Activated T-cell treated with anti-CD3 and anti-CD28 coated beads, Interleukin-2, amount 50 U/mL, for 24 hours (primary cell): ENCODE data around the gene TDRD3.

Source experiments
- DNase-seq: peaks from one replicate; pipeline ENCODE4 v3.0.0-alpha.2; 2020
- H3K27ac Mint-ChIP-seq: 2 replicates; pipeline ENCODE4 v1.8.0; 2020; ENCODE audit warnings: mild to moderate bottlenecking, mixed read lengths
- H3K27me3 Mint-ChIP-seq: 2 replicates; pipeline ENCODE4 v1.8.0; 2020; ENCODE audit warnings: mixed read lengths
- H3K36me3 Mint-ChIP-seq: 2 replicates; pipeline ENCODE4 v1.8.0; 2020; ENCODE audit warnings: low read depth, mixed read lengths
- H3K4me1 Mint-ChIP-seq: 2 replicates; pipeline ENCODE4 v1.8.0; 2020; ENCODE audit warnings: low read depth, mixed read lengths
- H3K4me3 Mint-ChIP-seq: 2 replicates; pipeline ENCODE4 v1.8.0; 2020; ENCODE audit warnings: mild to moderate bottlenecking, moderate library complexity, mixed read lengths
- H3K9me3 Mint-ChIP-seq: 2 replicates; pipeline ENCODE4 v1.8.0; 2020; ENCODE audit warnings: mixed read lengths

The TDRD3 gene

DNA sequence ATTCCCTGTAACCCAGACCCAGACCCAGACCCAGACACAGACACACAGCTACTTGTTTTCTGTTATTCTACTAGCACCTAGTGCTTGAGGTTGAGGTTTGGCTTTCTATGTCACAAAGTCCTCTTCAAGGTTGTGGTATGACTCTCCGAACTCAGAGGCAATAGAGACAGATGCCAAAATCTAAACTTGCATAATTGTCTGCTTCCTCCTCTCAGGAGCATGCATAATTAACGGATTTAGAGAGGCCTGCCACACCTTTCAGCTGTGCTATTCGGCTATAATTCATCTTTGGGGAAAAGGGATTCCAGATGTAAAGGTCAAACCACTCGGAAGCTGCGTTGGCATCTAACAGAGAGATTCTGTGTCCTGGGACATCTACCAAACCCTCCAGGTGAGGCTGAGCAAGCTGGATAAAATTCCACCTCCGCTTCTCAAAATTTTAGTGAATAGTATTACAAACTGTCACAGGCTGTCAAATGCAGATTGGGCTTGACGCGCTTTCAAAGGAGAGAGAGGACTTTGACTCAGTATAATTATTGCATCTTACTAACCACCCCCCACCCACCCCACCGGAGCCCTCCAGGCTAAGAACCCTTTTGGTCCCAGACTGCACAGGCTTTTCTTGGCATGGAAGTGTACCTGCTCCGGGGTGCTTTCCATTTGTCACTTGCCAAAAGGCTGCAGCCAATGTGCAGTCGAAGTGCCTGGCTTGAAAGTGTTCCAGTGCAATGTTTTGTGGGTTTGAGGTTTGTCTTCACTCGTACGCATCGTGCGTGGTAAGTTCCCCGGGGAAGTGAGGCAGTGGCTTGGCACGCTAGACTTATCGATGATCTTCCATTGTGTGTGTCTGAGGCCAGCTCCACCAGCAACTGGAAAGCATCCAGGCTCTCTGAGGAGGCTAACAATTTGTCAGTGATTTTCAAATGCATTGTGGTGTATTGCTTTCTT is 194.1 kb downstream of the TDRD3 start:
- H3K27me3 Mint-ChIP-seq, result no peaks in the 10 kb centered on the region
- no peaks in the 10 kb centered on the region for H3K4me1 Mint-ChIP-seq
- no peaks in the 10 kb centered on the region for H3K36me3 Mint-ChIP-seq
- H3K4me3 Mint-ChIP-seq, result no peak overlapping the region
- no peaks in the 10 kb centered on the region for H3K9me3 Mint-ChIP-seq
- H3K27ac Mint-ChIP-seq, result no peak overlapping the region
- DNase-seq, result no peak

GRCh38 chr13:60603049-60603448 is 206.0 kb downstream of the TDRD3 start:
- no peaks in the 10 kb centered on the region for H3K9me3 Mint-ChIP-seq
- H3K36me3 Mint-ChIP-seq, result no peaks in the 10 kb centered on the region
- peaks cover 3% of the 10 kb centered on the region for H3K27me3 Mint-ChIP-seq

DNA sequence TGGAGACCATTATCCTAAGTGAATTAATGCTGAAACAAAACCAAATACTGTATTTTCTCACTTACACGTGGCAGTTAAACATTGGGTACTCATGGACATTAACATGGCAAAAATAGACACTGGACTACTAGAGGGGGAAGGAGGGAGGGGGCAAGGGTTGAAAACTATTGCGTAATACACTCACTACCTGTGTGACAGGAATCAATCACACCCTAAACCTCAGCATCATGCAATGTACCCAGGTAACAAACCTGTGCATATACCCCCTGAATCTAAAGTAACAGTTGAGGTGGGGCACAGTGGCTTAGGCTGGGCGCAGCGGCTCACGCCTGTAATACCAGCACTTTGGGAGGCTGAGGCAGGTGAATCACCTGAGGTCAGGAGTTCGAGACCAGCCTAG is 207.0 kb downstream of the TDRD3 start:
- Mint-ChIP-seq H3K4me3 (no peak overlapping the region), H3K27me3 (peaks cover 3% of the 10 kb centered on the region), H3K9me3 (no peaks in the 10 kb centered on the region), H3K36me3 (no peaks in the 10 kb centered on the region), H3K27ac (no peak overlapping the region), H3K4me1 (no peaks in the 10 kb centered on the region)
- no peak for DNase-seq

More at GRCh38 chr13:60603049-60603448, 206.0 kb downstream of the TDRD3 start:
- no peak for DNase-seq
- no peak overlapping the region for H3K4me3 Mint-ChIP-seq
- no peak overlapping the region for H3K27ac Mint-ChIP-seq
- H3K4me1 Mint-ChIP-seq, result no peaks in the 10 kb centered on the region

DNA sequence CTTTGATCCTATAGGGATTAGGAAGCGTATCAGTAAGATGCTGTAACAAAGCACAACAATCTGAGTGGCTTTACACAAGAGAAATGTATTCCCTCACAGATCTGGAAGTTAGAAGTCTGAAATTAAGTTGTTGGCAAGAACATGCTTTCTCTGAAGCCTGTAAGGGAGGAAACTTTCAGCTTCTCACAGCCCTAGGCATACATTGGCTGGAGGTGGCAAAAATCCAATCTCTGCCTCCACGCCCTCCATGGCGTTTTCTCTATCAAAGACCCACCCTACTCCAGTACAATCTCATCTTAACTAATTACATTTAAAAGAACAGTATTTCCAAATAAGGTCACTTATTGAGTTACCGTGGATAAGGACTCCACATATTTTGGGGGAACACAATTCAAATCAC is 211.9 kb downstream of the TDRD3 start:
- H3K36me3 Mint-ChIP-seq, result no peaks in the 10 kb centered on the region
- H3K4me3 Mint-ChIP-seq, result no peak overlapping the region
- no peaks in the 10 kb centered on the region for H3K4me1 Mint-ChIP-seq
- no peak for DNase-seq
- no peak overlapping the region for H3K27ac Mint-ChIP-seq
- H3K9me3 Mint-ChIP-seq, result no peaks in the 10 kb centered on the region
- no peaks in the 10 kb centered on the region for H3K27me3 Mint-ChIP-seq

- Mint-ChIP-seq H3K36me3 (no peaks in the 10 kb centered on the region), H3K27me3 (peaks cover 5% of the 10 kb centered on the region), H3K4me1 (no peaks in the 10 kb centered on the region), H3K9me3 (no peaks in the 10 kb centered on the region), H3K27ac (no peak overlapping the region), H3K4me3 (no peak overlapping the region)
- DNase-seq, result no peak
These were observed 214.5 kb downstream of the TDRD3 start for GRCh38 chr13:60611523-60611922.

GRCh38 chr13:60612593-60612992 is 215.6 kb downstream of the TDRD3 start:
- no peak overlapping the region for H3K4me3 Mint-ChIP-seq
- no peak overlapping the region for H3K27ac Mint-ChIP-seq
- H3K36me3 Mint-ChIP-seq, result no peaks in the 10 kb centered on the region
- peaks cover 7% of the 10 kb centered on the region for H3K27me3 Mint-ChIP-seq
- H3K9me3 Mint-ChIP-seq, result no peaks in the 10 kb centered on the region
- H3K4me1 Mint-ChIP-seq, result no peaks in the 10 kb centered on the region
- DNase-seq, result no peak

- no peak overlapping the region for H3K4me3 Mint-ChIP-seq
- H3K4me1 Mint-ChIP-seq, result no peaks in the 10 kb centered on the region
- no peaks in the 10 kb centered on the region for H3K36me3 Mint-ChIP-seq
- no peaks in the 10 kb centered on the region for H3K9me3 Mint-ChIP-seq
- H3K27me3 Mint-ChIP-seq, result peaks cover 7% of the 10 kb centered on the region
- H3K27ac Mint-ChIP-seq, result no peak overlapping the region
- DNase-seq, result no peak
These were observed 216.1 kb downstream of the TDRD3 start for GRCh38 chr13:60613080-60613479.

DNA sequence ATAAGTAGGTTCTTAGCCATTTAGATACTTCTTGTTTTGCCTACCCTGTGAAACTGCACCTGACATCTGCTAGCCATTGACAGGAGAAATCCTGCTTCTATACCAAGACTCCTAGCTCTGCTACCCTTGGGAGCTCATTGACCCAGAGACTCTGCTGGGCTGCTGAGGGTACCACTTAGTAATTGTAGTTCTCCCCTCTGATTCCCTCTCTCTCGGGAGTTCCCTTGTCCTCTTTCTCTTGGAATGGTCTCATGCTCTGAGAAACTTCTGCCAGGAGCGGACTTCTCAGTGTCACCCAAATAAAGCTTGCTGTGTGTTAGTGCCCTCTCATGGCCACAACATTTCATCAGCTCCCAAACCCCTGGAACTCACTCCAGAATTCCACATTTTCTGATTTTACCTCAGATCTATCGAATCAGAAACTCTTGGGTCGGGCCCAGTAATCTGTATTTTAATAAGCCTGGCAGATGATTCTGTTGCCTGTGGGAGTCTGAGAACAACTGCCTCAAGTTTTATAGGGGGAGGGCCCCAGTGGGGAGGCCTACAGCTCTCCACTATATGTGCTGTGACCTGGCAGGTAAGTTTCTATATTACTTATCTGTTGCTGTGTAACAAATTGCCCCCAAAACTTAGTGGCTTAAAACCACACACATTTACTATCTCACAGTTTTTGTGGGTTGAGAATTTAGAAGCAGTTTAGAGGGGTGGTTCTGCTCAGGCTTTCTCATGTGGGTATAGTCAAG is 221.1 kb downstream of the TDRD3 start:
- DNase-seq, result no peak
- Mint-ChIP-seq H3K4me1 (no peaks in the 10 kb centered on the region), H3K27ac (no peak overlapping the region), H3K9me3 (no peaks in the 10 kb centered on the region), H3K4me3 (no peak overlapping the region), H3K27me3 (peaks cover 10% of the 10 kb centered on the region), H3K36me3 (no peaks in the 10 kb centered on the region)

GRCh38 chr13:60619461-60619860 is 222.4 kb downstream of the TDRD3 start:
- peaks cover 12% of the 10 kb centered on the region for H3K27me3 Mint-ChIP-seq
- no peak overlapping the region for H3K27ac Mint-ChIP-seq
- no peak for DNase-seq
- no peaks in the 10 kb centered on the region for H3K4me1 Mint-ChIP-seq
- H3K9me3 Mint-ChIP-seq, result no peaks in the 10 kb centered on the region
- no peak overlapping the region for H3K4me3 Mint-ChIP-seq
- no peaks in the 10 kb centered on the region for H3K36me3 Mint-ChIP-seq

- H3K9me3 Mint-ChIP-seq, result no peaks in the 10 kb centered on the region
- peaks cover 13% of the 10 kb centered on the region for H3K27me3 Mint-ChIP-seq
- no peak overlapping the region for H3K27ac Mint-ChIP-seq
- DNase-seq, result no peak
- H3K4me3 Mint-ChIP-seq, result no peak overlapping the region
- H3K36me3 Mint-ChIP-seq, result no peaks in the 10 kb centered on the region
- no peaks in the 10 kb centered on the region for H3K4me1 Mint-ChIP-seq
These were observed 223.8 kb downstream of the TDRD3 start for GRCh38 chr13:60620611-60621395.

DNA sequence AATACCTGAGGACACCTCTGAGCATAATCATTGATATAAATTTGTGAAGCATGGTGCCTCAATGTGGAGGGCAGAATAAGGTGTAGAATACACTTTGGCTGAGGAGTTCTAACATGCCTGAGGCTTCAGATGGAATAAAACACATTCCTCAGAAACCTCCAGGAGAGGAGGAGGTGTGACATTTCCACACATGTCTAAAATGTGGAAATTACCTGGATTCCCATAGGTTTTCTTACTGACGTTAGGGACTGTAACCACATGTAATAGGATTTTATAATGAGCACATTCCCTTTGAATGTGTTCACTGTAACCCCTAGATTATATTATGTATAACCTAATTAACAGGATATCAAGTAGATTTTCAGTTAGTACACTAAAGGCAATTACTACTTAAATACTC is 226.1 kb downstream of the TDRD3 start:
- no peak for DNase-seq
- Mint-ChIP-seq H3K36me3 (no peaks in the 10 kb centered on the region), H3K4me1 (no peaks in the 10 kb centered on the region), H3K9me3 (no peaks in the 10 kb centered on the region), H3K27me3 (peaks cover 12% of the 10 kb centered on the region), H3K27ac (no peak overlapping the region), H3K4me3 (no peak overlapping the region)
